AG09319 (cell line): ENCODE data around the gene TFAM.

Experiments used
- DNase-seq: peaks from one replicate; pipeline ENCODE4 v3.0.0-alpha.2; 2010; ENCODE audit warnings: low read depth; ENCODE audit errors: extremely low read depth
- CTCF ChIP-seq: IDR thresholded peaks from 2 replicates; pipeline ENCODE4 v1.5.1; 2011; ENCODE audit warnings: low read depth, mild to moderate bottlenecking, inconsistent platforms, low read length, moderate library complexity

Gene TFAM

GRCh38 chr10:58384999-58385783 is at the start of gene TFAM:
TFAM (plus strand) TSS chr10:58385410; CDS start chr10:58385548, 138 bp downstream.
- peak; percentile 49 for TF ChIP-seq CTCF
- DNase-seq = peak; percentile 77

GRCh38 chr10:58336242-58336641 is 49.0 kb upstream of the TFAM start:
- no peak for TF ChIP-seq CTCF
- no peak for DNase-seq

- no peak for DNase-seq
- no peak for TF ChIP-seq CTCF
Observed at GRCh38 chr10:58341422-58341821, 43.8 kb upstream of the TFAM start.

GRCh38 chr10:58341947-58342346 is 43.3 kb upstream of the TFAM start:
- TF ChIP-seq CTCF = no peak
- no peak for DNase-seq

GRCh38 chr10:58347967-58348366 is 37.2 kb upstream of the TFAM start:
- TF ChIP-seq CTCF = no peak
- DNase-seq = no peak

GRCh38 chr10:58348571-58349033 is 36.6 kb upstream of the TFAM start:
- no peak for DNase-seq
- no peak for TF ChIP-seq CTCF

GRCh38 chr10:58350023-58350422 is 35.2 kb upstream of the TFAM start:
- no peak for TF ChIP-seq CTCF
- no peak for DNase-seq
